Suprapubic skin (tissue), 4 donors: ENCODE measurements around the gene TMCO4. TPM values are rescaled to one million over a fixed set of nuclear protein-coding genes. Genes with fewer than 3 reads are reported as not detected.

Experiments used
- DNase-seq, 2 donors: peaks; one replicate each; pipeline ENCODE4 v3.0.0-alpha.2; 2019; ENCODE audit warnings: low spot score in 2 of 2
- H3K27ac ChIP-seq: fragments of 200-600 bp; sonication (generic); one replicate; pipeline ENCODE4 v1.5.1; 2019
- H3K27me3 ChIP-seq: fragments of 200-600 bp; sonication (generic); one replicate; pipeline ENCODE4 v1.5.1; 2019
- H3K36me3 ChIP-seq: fragments of 200-600 bp; sonication (generic); one replicate; pipeline ENCODE4 v1.5.1; 2019
- H3K4me1 ChIP-seq: fragments of 200-600 bp; sonication (generic); one replicate; pipeline ENCODE4 v1.5.1; 2019
- H3K4me3 ChIP-seq: fragments of 200-600 bp; sonication (generic); one replicate; pipeline ENCODE4 v1.5.1; 2019; ENCODE audit warnings: mild to moderate bottlenecking
- H3K9me3 ChIP-seq: fragments of 200-600 bp; sonication (generic); one replicate; pipeline ENCODE4 v1.5.1; 2019
- CTCF ChIP-seq, 2 donors: fragments of 200-600 bp in 1 of 2; fragments of 450-650 bp in 1 of 2; sonication (generic) in 1 of 2; IDR thresholded peaks; one replicate each; pipeline ENCODE4 v1.5.1; 2016 to 2019; ENCODE audit warnings: antibody characterized with exemption in 2 of 2, mild to moderate bottlenecking in 1 of 2, moderate library complexity in 1 of 2
- EP300 ChIP-seq: sonication (generic); formaldehyde crosslinking; IDR thresholded peaks from one replicate; pipeline ENCODE4 v1.6.1; 2017; ENCODE audit warnings: antibody characterized with exemption
- POLR2A ChIP-seq, 2 donors: fragments of 450-650 bp; IDR thresholded peaks; one replicate each; pipeline ENCODE4 v1.6.1; 2017; ENCODE audit warnings: antibody characterized with exemption in 2 of 2, mild to moderate bottlenecking in 2 of 2, moderate library complexity in 2 of 2
- POLR2AphosphoS5 ChIP-seq, 3 donors: sonication (generic); formaldehyde crosslinking; IDR thresholded peaks; one replicate each; pipeline ENCODE4 v1.6.1; 2017; ENCODE audit warnings: antibody characterized with exemption in 3 of 3
- WGBS: methylation state at CpG from one replicate; pipeline ENCODE4 v1.1.5; 2018; 5-methylcytosine and 5-hydroxymethylcytosine counted together
- total RNA-seq, 4 donors: library from RNA; depleted of rRNA; stranded (reverse); fragments of >200 nt; gene quantifications; one replicate each; pipeline ENCODE4 v1.1.0, GENCODE V29; 2016

Gene TMCO4
- total RNA-seq, 4 donors from 2014 or later = 11.6 to 23.8 (median 15.0) TPM

GRCh38 chr1:19695772-19696171, 103.9 kb downstream of the TMCO4 start:
- WGBS = over 99% methylated on average over 7 of the region's 7 CpGs
- Histone ChIP-seq H3K4me1 (no peaks in the 10 kb centered on the region), H3K27me3 (no peaks in the 10 kb centered on the region), H3K9me3 (no peaks in the 10 kb centered on the region), H3K4me3 (no peak overlapping the region), H3K36me3 (peaks cover 42% of the 10 kb centered on the region), H3K27ac (no peak overlapping the region)
- DNase-seq = no peak
- TF ChIP-seq POLR2AphosphoS5 (IDR thresholded peaks at IDR 0.05) = no peak
- TF ChIP-seq POLR2A (IDR thresholded peaks at IDR 0.05) = no peak
- TF ChIP-seq CTCF (IDR thresholded peaks at IDR 0.05) = no peak
- TF ChIP-seq EP300 = no peak

- no peaks in the 10 kb centered on the region for H3K4me1 ChIP-seq
- 81% methylated on average over 11 of the region's 14 CpGs for WGBS
- no peak for DNase-seq
- no peak for TF ChIP-seq POLR2A (IDR thresholded peaks at IDR 0.05)
- no peak for TF ChIP-seq POLR2AphosphoS5 (IDR thresholded peaks at IDR 0.05)
- TF ChIP-seq EP300 = no peak
- TF ChIP-seq CTCF (IDR thresholded peaks at IDR 0.05) = no peak
- H3K9me3 ChIP-seq = no peaks in the 10 kb centered on the region
- peaks cover 45% of the 10 kb centered on the region for H3K36me3 ChIP-seq
- no peak overlapping the region for H3K4me3 ChIP-seq
- H3K27me3 ChIP-seq = no peaks in the 10 kb centered on the region
- H3K27ac ChIP-seq = no peak overlapping the region
These were observed 105.4 kb downstream of the TMCO4 start for GRCh38 chr1:19694298-19694697.

DNA sequence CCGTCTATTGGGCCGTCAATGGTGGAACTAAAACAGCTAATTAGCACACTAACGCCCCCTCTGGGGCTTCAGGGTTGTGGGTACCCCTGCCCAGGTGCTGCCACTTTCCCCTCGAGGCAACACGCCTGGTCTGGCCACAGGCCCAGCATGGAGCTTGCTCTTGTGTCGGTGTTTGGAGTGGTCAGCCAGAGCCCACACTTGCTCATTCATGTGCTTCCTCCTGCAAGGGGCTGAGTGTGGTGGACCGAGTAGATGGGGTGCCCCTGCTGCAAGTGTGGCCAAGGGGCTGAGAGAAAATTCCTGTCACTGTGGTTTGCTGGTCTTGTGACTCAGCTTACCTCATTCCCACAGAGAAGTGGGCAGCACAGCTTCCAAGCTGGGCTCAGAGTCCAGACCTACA, 109.4 kb downstream of the TMCO4 start:
- TF ChIP-seq CTCF (IDR thresholded peaks at IDR 0.05) = no peak
- no peak for TF ChIP-seq POLR2AphosphoS5 (IDR thresholded peaks at IDR 0.05)
- no peak for TF ChIP-seq EP300
- TF ChIP-seq POLR2A (IDR thresholded peaks at IDR 0.05) = no peak
- no peak for DNase-seq
- 73% methylated on average over 6 of the region's 7 CpGs for WGBS
- H3K4me1 ChIP-seq = no peaks in the 10 kb centered on the region
- no peak overlapping the region for H3K4me3 ChIP-seq
- H3K27me3 ChIP-seq = no peaks in the 10 kb centered on the region
- no peaks in the 10 kb centered on the region for H3K9me3 ChIP-seq
- no peak overlapping the region for H3K27ac ChIP-seq
- H3K36me3 ChIP-seq = peaks cover 60% of the 10 kb centered on the region

DNA sequence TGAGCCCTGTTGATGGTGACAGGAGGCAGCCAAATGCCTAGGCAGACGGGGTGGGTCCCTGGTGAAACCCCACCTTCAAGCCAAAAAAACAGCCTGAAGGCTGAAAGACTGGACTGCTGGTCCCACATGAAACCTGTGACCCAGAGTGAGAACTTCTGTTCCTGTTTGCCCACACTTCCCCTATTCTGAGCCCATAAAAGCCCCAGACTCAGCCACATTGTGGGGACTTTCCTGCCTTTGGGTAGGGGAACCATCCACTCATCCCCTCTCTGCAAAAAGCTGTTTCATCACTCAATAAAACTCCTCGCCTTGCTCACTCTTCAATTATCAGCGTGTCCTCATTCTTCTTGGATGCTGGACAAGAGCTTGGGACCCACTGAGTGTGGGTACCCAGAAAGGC, 109.9 kb downstream of the TMCO4 start:
- Histone ChIP-seq H3K9me3 (no peaks in the 10 kb centered on the region), H3K36me3 (peaks cover 60% of the 10 kb centered on the region), H3K27me3 (no peaks in the 10 kb centered on the region), H3K4me3 (no peak overlapping the region), H3K4me1 (no peaks in the 10 kb centered on the region), H3K27ac (no peak overlapping the region)
- TF ChIP-seq EP300 (no peak), POLR2A (IDR thresholded peaks at IDR 0.05) (no peak), CTCF (IDR thresholded peaks at IDR 0.05) (no peak), POLR2AphosphoS5 (IDR thresholded peaks at IDR 0.05) (no peak)
- no peak for DNase-seq
- WGBS = 100% methylated on average over 3 of the region's 3 CpGs

GRCh38 chr1:19689085-19689757, 110.5 kb downstream of the TMCO4 start:
- Histone ChIP-seq H3K9me3 (no peaks in the 10 kb centered on the region), H3K4me3 (no peak overlapping the region), H3K4me1 (no peaks in the 10 kb centered on the region), H3K27ac (no peak overlapping the region), H3K27me3 (no peaks in the 10 kb centered on the region), H3K36me3 (peaks cover 58% of the 10 kb centered on the region)
- TF ChIP-seq CTCF (IDR thresholded peaks at IDR 0.05) (no peak), EP300 (no peak), POLR2A (IDR thresholded peaks at IDR 0.05) (no peak), POLR2AphosphoS5 (IDR thresholded peaks at IDR 0.05) (no peak)
- no peak for DNase-seq
- WGBS = 71% methylated on average over 5 of the region's 5 CpGs
